Measurements from ENCODE around the gene WWTR1. TPM values are rescaled to one million over a fixed set of nuclear protein-coding genes. Genes with fewer than 3 reads are reported as not detected.

WWTR1 gene
- 24.0 and 63.8 TPM in 2 replicates for total RNA-seq

GRCh38 chr3:149657926-149658743 lies at the start of gene WWTR1:
WWTR1 (minus strand) TSS chr3:149658025; CDS start chr3:149657306, 719 bp downstream.

GRCh38 chr3:149474250-149474817 lies 183.5 kb downstream of the WWTR1 start, which contains the start of gene TM4SF4:
TM4SF4 (plus strand) TSS chr3:149474697; CDS start chr3:149474878, 181 bp downstream.

Other genes starting within 250 kb of the WWTR1 start
- 0.38 and 4.8 TPM in 2 replicates for gene TM4SF4, start 183.3 kb downstream of the WWTR1 start, total RNA-seq
- gene COMMD2, start 94.5 kb upstream of the WWTR1 start, total RNA-seq = 20.7 and 22.8 TPM in 2 replicates
- gene ANKUB1, start 134.5 kb upstream of the WWTR1 start, total RNA-seq = not detected in 2 replicates
- 42.0 and 97.2 TPM in 2 replicates for gene RNF13, start 155.2 kb upstream of the WWTR1 start, total RNA-seq

Measured in regular cardiac myocyte (primary cell).